GM18858 (cell line): Measurements from ENCODE around the gene CAST.

Source experiments
- ATAC-seq: cut with Tn5 transposase; IDR thresholded peaks from one replicate; pipeline ENCODE4 v1.9.1; 2021; ENCODE audit not compliant: unreplicated experiment

CAST gene

GRCh38 chr5:96816411-96816939 is 154.3 kb downstream of the CAST start:
- ATAC-seq = peak; percentile 83

- peak; percentile 20 for ATAC-seq
Measured at GRCh38 chr5:96816991-96817390, 154.8 kb downstream of the CAST start.

GRCh38 chr5:96817506-96817905 is 155.3 kb downstream of the CAST start:
- no peak for ATAC-seq

GRCh38 chr5:96818125-96818788 is 156.1 kb downstream of the CAST start:
- no peak for ATAC-seq

- no peak for ATAC-seq
Measured at GRCh38 chr5:96819806-96820205, 157.6 kb downstream of the CAST start.

- no peak for ATAC-seq
Measured at GRCh38 chr5:96821260-96821916, 159.2 kb downstream of the CAST start.

- ATAC-seq = no peak
Measured at GRCh38 chr5:96822686-96823459, 160.7 kb downstream of the CAST start.

GRCh38 chr5:96823900-96824380 is 161.8 kb downstream of the CAST start:
- ATAC-seq = peak; percentile 94
